AG20443 (cell line): Measurements from ENCODE around the gene KCTD5.
A peak's percentile ranks its signal among the peaks of the same experiment; 100 is the strongest.
"Not testable (repeated sequence)": the region's sequence is repeated elsewhere in the genome, so short reads cannot be mapped to it uniquely, and the experiment has no call there.

ENCODE experiments used
- DNase-seq: peaks from one replicate; pipeline ENCODE4 v3.0.0; 2012; ENCODE audit warnings: low spot score, mixed read lengths

Gene KCTD5

GRCh38 chr16:2682209-2683021, at the start of gene KCTD5:
Gene KCTD5, plus strand, starts transcription at chr16:2682523. Its CDS starts 26 bp downstream, at chr16:2682549.
- peak; percentile 98 for DNase-seq

- DNase-seq = not testable (repeated sequence)
These were observed 43.1 kb upstream of the KCTD5 start for GRCh38 chr16:2639071-2639721.

- not testable (repeated sequence) for DNase-seq
These were observed 42.6 kb upstream of the KCTD5 start for GRCh38 chr16:2639722-2640072.

- not testable (repeated sequence) for DNase-seq
These were observed 39.8 kb upstream of the KCTD5 start for GRCh38 chr16:2642561-2642960.

- DNase-seq = not testable (repeated sequence)
These were observed 37.4 kb upstream of the KCTD5 start for GRCh38 chr16:2644754-2645453.

GRCh38 chr16:2651268-2651871, 31.0 kb upstream of the KCTD5 start:
- not testable (repeated sequence) for DNase-seq

GRCh38 chr16:2653915-2654314, 28.4 kb upstream of the KCTD5 start:
- not testable (repeated sequence) for DNase-seq

GRCh38 chr16:2654949-2655348, 27.4 kb upstream of the KCTD5 start:
- not testable (repeated sequence) for DNase-seq

GRCh38 chr16:2656985-2657384, 25.3 kb upstream of the KCTD5 start:
- DNase-seq = peak; percentile 3

GRCh38 chr16:2657803-2658202, 24.5 kb upstream of the KCTD5 start:
- not testable (repeated sequence) for DNase-seq

- DNase-seq = not testable (repeated sequence)
These were observed 22.8 kb upstream of the KCTD5 start for GRCh38 chr16:2659560-2659959.

GRCh38 chr16:2660014-2660662, 22.2 kb upstream of the KCTD5 start:
- not testable (repeated sequence) for DNase-seq

GRCh38 chr16:2660755-2661373, 21.5 kb upstream of the KCTD5 start:
- DNase-seq = peak; percentile 12

- DNase-seq = peak; percentile 5
These were observed 18.5 kb upstream of the KCTD5 start for GRCh38 chr16:2663553-2664546.

GRCh38 chr16:2664574-2664982, 17.7 kb upstream of the KCTD5 start:
- DNase-seq = no peak

- not testable (repeated sequence) for DNase-seq
These were observed 15.7 kb upstream of the KCTD5 start for GRCh38 chr16:2666671-2667070.

- DNase-seq = not testable (repeated sequence)
These were observed 12.7 kb upstream of the KCTD5 start for GRCh38 chr16:2669587-2669986.

- DNase-seq = peak; percentile 25
These were observed 12.3 kb upstream of the KCTD5 start for GRCh38 chr16:2670017-2670416.

- not testable (repeated sequence) for DNase-seq
These were observed 11.1 kb upstream of the KCTD5 start for GRCh38 chr16:2671193-2671592.

- no peak for DNase-seq
These were observed 10.6 kb upstream of the KCTD5 start for GRCh38 chr16:2671741-2672140.
